MM.1S (cell line): Measurements from ENCODE around the gene PRKD1.

Source experiments
- DNase-seq: peaks from one replicate; pipeline ENCODE4 v3.0.0-alpha.2; 2015
- H2AFZ ChIP-seq: fragments of 300-600 bp; sonication (generic); 2 replicates; pipeline ENCODE4 v1.6.0; 2016; ENCODE audit warnings: antibody characterized with exemption, low read length
- H3F3A ChIP-seq: fragments of 300-600 bp; sonication (generic); 2 replicates; pipeline ENCODE4 v1.6.1; 2016; ENCODE audit warnings: mild to moderate bottlenecking, antibody characterized with exemption, low read length, moderate library complexity, mixed read lengths; ENCODE audit not compliant: insufficient read depth
- H3K27ac ChIP-seq: fragments of 300-600 bp; sonication (generic); 2 replicates; pipeline ENCODE4 v1.5.1; 2016; ENCODE audit warnings: mild to moderate bottlenecking, low read length
- H3K27me3 ChIP-seq: fragments of 300-600 bp; sonication (generic); replicated peaks from 2 replicates; pipeline ENCODE4 v1.6.0; 2016; ENCODE audit warnings: low read length; ENCODE audit not compliant: insufficient read depth
- H3K36me3 ChIP-seq: fragments of 300-600 bp; sonication (generic); replicated peaks from 2 replicates; pipeline ENCODE4 v1.6.1; 2016; ENCODE audit warnings: mild to moderate bottlenecking, low read length, mixed read lengths; ENCODE audit not compliant: insufficient read depth
- H3K4me1 ChIP-seq: fragments of 300-600 bp; sonication (generic); 2 replicates; pipeline ENCODE4 v1.6.1; 2016; ENCODE audit warnings: low read length, mixed read lengths
- H3K4me2 ChIP-seq: fragments of 300-600 bp; sonication (generic); 2 replicates; pipeline ENCODE4 v1.6.0; 2016; ENCODE audit warnings: low read depth, low read length
- H3K4me3 ChIP-seq: fragments of 300-600 bp; sonication (generic); 2 replicates; pipeline ENCODE4 v1.5.1; 2016; ENCODE audit warnings: low read length, mixed read lengths
- H3K79me2 ChIP-seq: fragments of 300-600 bp; sonication (generic); 2 replicates; pipeline ENCODE4 v1.6.1; 2016; ENCODE audit warnings: mixed run types, low read length, mixed read lengths
- H3K9ac ChIP-seq: fragments of 300-600 bp; sonication (generic); 2 replicates; pipeline ENCODE4 v1.6.1; 2016; ENCODE audit warnings: low read length, mixed read lengths
- H3K9me2 ChIP-seq: fragments of 300-600 bp; sonication (generic); replicated peaks from 2 replicates; pipeline ENCODE4 v1.6.1; 2016; ENCODE audit warnings: mild to moderate bottlenecking, low read length, mixed read lengths; ENCODE audit not compliant: insufficient read depth
- H3K9me3 ChIP-seq: fragments of 300-600 bp; sonication (generic); replicated peaks from 2 replicates; pipeline ENCODE4 v1.6.1; 2016; ENCODE audit warnings: mild to moderate bottlenecking, low read length, mixed read lengths; ENCODE audit not compliant: insufficient read depth
- H4K20me1 ChIP-seq: fragments of 300-600 bp; sonication (generic); 2 replicates; pipeline ENCODE4 v1.6.1; 2016; ENCODE audit warnings: mild to moderate bottlenecking, low read length, moderate library complexity, mixed read lengths; ENCODE audit not compliant: insufficient read depth
- EZH2 ChIP-seq: fragments of 300-600 bp; sonication (generic); optimal IDR thresholded peaks from 2 replicates; pipeline ENCODE3; 2017; ENCODE audit warnings: low read depth, mild to moderate bottlenecking, antibody characterized with exemption, low read length, mixed read lengths
- EZH2phosphoT487 ChIP-seq: fragments of 300-600 bp; sonication (generic); IDR thresholded peaks from 2 replicates; pipeline ENCODE4 v1.6.1; 2018; ENCODE audit warnings: antibody characterized with exemption, low read length
- TF ChIP-seq, protein P1 (sequence below): fragments of 300-600 bp; sonication (generic); IDR thresholded peaks from 2 replicates; pipeline ENCODE4 v1.5.1; 2016; ENCODE audit warnings: antibody characterized with exemption, low read length, mixed read lengths

Gene PRKD1

DNA sequence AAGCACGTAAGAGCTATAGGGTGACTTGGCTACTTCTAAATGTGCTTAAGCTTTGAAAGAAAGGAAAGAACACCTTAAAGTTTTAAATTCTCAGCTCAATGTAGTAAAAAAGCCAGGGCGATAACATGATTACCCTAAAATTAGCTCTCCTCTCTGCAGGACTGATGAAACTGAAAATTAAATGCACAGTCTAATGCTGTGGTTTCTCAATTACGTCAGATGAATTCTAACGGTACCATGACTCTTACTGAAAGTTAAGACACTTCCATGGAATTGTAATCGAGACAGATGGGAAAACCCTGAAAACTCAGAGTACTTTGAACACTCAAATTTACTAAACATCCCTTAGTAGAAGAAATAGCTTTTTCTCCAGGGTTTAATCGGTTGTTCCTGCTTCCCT is 25.9 kb upstream of the PRKD1 start:
- DNase-seq: peak; percentile 51
- Histone ChIP-seq H3K36me3 (no peaks in the 10 kb centered on the region), H4K20me1 (no peaks in the 10 kb centered on the region), H3F3A (peaks cover 3% of the 10 kb centered on the region; the same call in 1 of the 2 replicates), H3K27ac (peak overlapping the region; percentile 57; the same call in 1 of the 2 replicates), H3K4me1 (peaks cover 6% of the 10 kb centered on the region; the same call in 1 of the 2 replicates), H3K9ac (0 out of 2 replicates have a peak overlapping the region, but pooled peaks have one; percentile 16), H3K79me2 (no peaks in the 10 kb centered on the region), H3K27me3 (no peaks in the 10 kb centered on the region), H3K4me2 (peak overlapping the region; percentile 65; the same call in 1 of the 2 replicates), H3K4me3 (peak overlapping the region; percentile 13; the same call in 1 of the 2 replicates), H3K9me3 (no peaks in the 10 kb centered on the region), H2AFZ (no peak overlapping the region), H3K9me2 (no peaks in the 10 kb centered on the region)
- TF ChIP-seq, protein P1, sequence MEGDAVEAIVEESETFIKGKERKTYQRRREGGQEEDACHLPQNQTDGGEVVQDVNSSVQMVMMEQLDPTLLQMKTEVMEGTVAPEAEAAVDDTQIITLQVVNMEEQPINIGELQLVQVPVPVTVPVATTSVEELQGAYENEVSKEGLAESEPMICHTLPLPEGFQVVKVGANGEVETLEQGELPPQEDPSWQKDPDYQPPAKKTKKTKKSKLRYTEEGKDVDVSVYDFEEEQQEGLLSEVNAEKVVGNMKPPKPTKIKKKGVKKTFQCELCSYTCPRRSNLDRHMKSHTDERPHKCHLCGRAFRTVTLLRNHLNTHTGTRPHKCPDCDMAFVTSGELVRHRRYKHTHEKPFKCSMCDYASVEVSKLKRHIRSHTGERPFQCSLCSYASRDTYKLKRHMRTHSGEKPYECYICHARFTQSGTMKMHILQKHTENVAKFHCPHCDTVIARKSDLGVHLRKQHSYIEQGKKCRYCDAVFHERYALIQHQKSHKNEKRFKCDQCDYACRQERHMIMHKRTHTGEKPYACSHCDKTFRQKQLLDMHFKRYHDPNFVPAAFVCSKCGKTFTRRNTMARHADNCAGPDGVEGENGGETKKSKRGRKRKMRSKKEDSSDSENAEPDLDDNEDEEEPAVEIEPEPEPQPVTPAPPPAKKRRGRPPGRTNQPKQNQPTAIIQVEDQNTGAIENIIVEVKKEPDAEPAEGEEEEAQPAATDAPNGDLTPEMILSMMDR: no peak
- no peak for TF ChIP-seq EZH2phosphoT487
- no peak for TF ChIP-seq EZH2

DNA sequence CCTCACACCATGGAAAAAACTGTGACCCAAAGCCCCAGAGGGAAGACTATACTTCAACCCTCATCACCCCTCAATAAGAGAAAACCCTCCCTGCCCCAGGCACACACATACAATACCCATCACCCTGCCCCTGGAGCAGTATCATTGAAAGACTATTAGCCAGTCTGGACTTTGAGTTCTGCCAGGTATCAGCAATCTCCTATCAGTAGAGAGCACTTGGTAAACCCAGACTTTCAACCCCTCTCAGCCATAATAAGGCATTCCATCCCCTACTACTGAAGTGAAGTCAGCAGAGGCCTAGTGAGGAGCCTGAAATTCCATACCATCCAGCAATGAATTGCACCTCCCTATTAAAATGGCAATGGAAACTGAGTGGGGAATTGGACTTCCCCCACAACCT is 16.4 kb upstream of the PRKD1 start:
- H3K9me2 ChIP-seq: no peaks in the 10 kb centered on the region
- no peak overlapping the region for H3K27ac ChIP-seq
- no peak overlapping the region for H3K9ac ChIP-seq
- no peak overlapping the region for H3K4me3 ChIP-seq
- DNase-seq: no peak
- H3K27me3 ChIP-seq: no peaks in the 10 kb centered on the region
- H3K4me1 ChIP-seq: no peaks in the 10 kb centered on the region
- no peaks in the 10 kb centered on the region for H3K9me3 ChIP-seq
- H4K20me1 ChIP-seq: no peaks in the 10 kb centered on the region
- TF ChIP-seq, protein P1: no peak
- no peak for TF ChIP-seq EZH2
- TF ChIP-seq EZH2phosphoT487: no peak
- no peaks in the 10 kb centered on the region for H3F3A ChIP-seq
- H3K79me2 ChIP-seq: no peaks in the 10 kb centered on the region
- no peak overlapping the region for H3K4me2 ChIP-seq
- H3K36me3 ChIP-seq: no peaks in the 10 kb centered on the region
- H2AFZ ChIP-seq: no peak overlapping the region

DNA sequence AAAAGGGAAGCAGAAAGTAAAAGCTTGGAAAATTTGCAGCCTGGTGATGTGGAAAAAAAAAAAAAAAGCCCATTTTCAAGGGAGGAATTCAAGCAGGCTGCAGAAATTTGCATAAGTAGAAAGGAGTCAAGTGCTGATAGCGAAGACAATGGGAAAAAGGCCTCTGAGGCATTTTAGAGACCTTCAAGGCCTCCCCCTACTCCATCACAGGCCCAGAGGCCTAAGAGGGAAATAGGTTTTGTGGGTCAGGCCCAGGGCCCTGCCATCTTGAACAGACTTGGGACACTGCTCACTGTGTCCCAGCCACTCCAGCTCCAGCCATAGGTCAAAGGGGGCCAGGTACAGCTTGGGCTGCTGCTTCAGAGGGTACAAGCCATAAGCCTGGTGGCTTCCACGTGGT is 13.8 kb upstream of the PRKD1 start:
- Histone ChIP-seq H3K9ac (no peak overlapping the region), H3K4me3 (no peak overlapping the region), H2AFZ (no peak overlapping the region), H3K4me1 (no peaks in the 10 kb centered on the region), H3K36me3 (no peaks in the 10 kb centered on the region), H3F3A (no peaks in the 10 kb centered on the region), H3K27me3 (no peaks in the 10 kb centered on the region), H4K20me1 (no peaks in the 10 kb centered on the region), H3K9me2 (no peaks in the 10 kb centered on the region), H3K27ac (no peak overlapping the region), H3K79me2 (no peaks in the 10 kb centered on the region), H3K9me3 (no peaks in the 10 kb centered on the region), H3K4me2 (no peak overlapping the region)
- TF ChIP-seq, protein P1: no peak
- TF ChIP-seq EZH2 (no peak), EZH2phosphoT487 (no peak)
- no peak for DNase-seq
